HG03457 (cell line): Measurements from ENCODE around the gene MCEE.
A peak's percentile ranks its signal among the peaks of the same experiment; 100 is the strongest.
"Not testable (repeated sequence)": the region's sequence is repeated elsewhere in the genome, so short reads cannot be mapped to it uniquely, and the experiment has no call there.

Experiments
- ATAC-seq: cut with Tn5 transposase; IDR thresholded peaks from one replicate; pipeline ENCODE4 v1.9.1; 2021; ENCODE audit warnings: moderate number of reproducible peaks; ENCODE audit not compliant: unreplicated experiment

The MCEE gene

GRCh38 chr2:71083752-71084312, 46.2 kb downstream of the MCEE start:
- not testable (repeated sequence) for ATAC-seq

GRCh38 chr2:71083297-71083696, 46.7 kb downstream of the MCEE start:
- ATAC-seq = not testable (repeated sequence)

- no peak for ATAC-seq
These were observed 47.4 kb downstream of the MCEE start for GRCh38 chr2:71082402-71083252.

DNA sequence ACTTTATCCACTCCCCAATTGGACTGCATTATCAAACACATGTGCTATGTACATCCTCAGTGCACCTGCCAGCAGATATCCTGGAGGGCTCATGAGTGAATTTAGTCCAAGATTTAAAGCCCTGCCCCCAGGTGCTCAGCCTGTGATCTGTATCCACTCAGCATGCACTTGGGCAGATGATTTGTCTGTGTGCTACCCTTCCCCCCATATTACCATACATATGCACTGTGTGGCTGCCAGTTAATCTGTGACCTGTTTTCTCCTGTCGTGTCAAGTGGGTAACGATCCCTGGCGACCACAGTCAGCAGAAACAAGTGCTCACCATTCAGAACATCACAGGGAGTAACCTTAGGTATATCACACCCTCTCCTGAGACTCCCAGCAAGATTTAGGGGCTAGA, 51.4 kb downstream of the MCEE start:
- no peak for ATAC-seq

DNA sequence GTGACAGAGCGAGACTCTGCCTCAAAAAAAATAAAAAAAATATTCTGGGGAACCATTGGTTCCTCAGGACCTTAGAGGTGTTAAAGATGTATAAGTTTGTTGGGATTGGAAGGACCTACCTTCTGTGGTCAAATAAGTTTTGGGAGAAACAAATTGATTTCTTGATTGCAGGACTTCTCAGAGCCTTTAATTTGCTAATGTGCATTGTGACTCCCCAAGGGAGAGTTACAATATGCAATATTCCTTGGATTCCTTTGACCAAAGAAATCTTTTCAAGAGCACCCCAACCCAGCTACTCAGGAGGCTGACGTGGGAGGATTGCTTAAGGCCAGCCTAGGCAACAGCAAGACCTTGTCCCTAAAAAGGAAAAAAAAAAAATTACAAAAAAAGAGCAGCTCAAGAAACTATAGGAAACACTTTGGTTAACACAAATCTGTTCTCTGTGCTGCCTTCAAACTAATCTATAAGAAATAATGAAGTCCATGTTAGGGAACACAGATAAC, 55.1 kb downstream of the MCEE start:
- no peak for ATAC-seq

DNA sequence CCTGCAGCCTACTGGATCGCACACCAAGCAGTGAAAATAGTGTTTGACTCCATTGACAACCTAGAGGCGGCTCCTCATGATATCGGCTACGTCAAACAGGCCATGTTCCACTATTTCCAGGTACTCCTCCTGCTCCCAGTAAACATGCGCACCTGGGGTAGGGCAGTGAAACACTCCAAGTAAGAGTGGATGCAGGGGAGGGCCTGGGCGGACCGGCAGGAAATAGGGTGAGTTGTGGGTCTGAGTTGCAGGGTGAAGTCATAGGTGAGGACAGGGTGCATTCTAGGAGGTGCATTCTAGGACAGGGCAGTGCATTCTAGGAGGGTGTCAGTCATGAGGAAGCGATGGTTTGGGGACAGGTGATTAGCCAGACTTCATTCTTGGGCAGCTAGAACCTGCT, 56.6 kb downstream of the MCEE start:
- no peak for ATAC-seq

- ATAC-seq = no peak
These were observed 57.5 kb downstream of the MCEE start for GRCh38 chr2:71072492-71072891.

DNA sequence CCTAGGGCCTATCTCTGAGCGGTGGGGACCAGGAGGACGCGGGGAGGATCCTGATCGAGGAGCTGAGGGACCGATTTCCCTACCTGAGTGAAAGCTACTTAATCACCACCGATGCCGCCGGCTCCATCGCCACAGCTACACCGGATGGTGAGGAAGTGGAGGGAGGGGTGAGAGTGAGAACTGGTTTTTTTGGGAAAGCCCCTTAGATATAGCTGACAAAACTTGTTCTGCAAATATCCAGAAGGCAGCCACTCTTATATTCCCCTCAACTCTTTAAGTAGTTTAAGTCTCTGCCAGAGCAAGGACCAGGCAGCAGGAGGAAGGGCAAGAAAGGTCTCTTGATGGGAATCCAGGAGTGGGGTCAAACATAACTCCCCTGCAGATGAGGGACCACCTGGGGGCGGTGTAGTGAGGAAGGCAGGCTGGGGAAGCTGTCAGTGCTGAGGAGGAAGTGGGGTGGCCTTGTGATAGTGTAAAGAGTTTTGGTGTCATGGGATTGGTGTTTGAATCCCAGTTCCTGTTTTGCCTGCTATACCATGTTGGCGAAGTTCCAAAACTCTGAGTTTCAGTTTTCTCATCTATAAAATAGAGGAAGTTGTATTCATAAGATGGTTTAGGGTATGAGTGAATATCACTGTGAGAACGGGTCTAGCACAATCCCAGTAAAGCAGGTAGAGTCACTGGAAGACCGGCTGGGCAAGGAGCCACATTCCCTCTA, 58.2 kb downstream of the MCEE start:
- ATAC-seq = peak; percentile 30

DNA sequence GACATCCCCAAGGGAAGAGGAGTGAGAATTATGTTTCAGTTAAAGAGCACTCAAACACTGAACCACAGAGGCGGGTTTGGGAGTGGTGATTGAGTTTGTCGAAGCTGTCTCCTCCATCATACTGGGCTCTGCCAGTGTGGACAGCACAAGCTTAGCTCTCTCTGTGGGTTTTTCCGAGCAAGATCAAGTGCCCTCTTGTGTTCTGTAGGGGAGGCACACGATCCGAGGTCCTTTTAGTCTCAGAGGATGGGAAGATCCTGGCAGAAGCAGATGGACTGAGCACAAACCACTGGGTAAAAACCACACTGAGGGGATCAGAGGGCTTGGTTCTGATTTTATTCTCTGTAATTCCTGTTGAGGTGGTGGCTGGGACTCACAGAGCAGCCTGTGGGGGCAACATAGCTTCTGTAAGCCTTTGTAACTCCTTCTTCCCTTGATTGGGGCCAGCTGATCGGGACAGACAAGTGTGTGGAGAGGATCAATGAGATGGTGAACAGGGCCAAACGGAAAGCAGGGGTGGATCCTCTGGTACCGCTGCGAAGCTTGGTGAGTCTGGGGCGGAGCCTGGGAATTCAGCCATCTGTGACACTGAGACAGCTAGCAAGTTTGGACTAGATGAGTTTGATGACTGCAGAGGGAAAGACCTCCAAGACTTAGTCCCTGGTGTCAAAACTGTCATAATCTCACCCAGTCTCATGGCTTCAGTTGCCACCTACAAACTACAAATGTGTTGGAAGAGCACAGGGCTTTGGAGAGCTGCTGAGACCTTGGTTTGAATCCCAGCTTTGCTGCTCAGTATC, 59.5 kb downstream of the MCEE start:
- no peak for ATAC-seq

- ATAC-seq = no peak
These were observed 60.7 kb downstream of the MCEE start for GRCh38 chr2:71069376-71069775.

GRCh38 chr2:71068218-71069035, 61.6 kb downstream of the MCEE start, which contains the start of gene NAGK:
NAGK (plus strand) TSS chr2:71068648; CDS start chr2:71068684, 36 bp downstream.
- ATAC-seq = peak; percentile 42

DNA sequence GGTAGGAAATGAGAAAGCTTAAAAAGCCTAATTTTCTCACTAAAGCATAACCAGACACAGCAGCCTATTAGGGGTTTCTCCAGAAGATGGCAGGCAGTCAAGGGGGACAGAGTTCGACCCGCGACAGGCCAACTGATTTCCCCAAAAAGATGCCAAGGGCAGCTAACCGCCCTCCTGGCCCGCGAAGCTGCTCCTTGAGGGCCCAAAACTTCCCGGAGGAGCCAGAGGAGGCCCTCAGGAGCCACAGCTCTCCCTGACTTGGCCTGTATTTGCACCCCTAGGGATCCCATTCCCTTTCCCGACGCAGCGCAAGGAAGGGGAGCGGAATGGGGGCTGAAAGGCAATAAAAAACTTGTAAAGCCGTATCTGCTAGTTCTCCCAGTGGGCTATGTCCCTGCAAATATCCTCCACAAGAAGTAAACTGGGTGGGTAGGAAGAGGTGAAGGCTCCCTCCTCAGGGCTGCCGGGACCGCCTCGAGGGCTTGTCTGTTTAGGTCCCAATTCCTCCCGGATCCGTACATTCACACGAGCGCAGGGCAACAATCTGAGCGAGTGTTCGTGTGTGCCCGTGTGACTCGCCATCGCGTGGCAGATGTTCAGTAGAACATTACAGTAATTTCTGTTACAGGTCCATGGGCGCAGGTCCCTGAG, 62.3 kb downstream of the MCEE start:
- no peak for ATAC-seq

- ATAC-seq = no peak
These were observed 63.2 kb downstream of the MCEE start for GRCh38 chr2:71066856-71067255.

DNA sequence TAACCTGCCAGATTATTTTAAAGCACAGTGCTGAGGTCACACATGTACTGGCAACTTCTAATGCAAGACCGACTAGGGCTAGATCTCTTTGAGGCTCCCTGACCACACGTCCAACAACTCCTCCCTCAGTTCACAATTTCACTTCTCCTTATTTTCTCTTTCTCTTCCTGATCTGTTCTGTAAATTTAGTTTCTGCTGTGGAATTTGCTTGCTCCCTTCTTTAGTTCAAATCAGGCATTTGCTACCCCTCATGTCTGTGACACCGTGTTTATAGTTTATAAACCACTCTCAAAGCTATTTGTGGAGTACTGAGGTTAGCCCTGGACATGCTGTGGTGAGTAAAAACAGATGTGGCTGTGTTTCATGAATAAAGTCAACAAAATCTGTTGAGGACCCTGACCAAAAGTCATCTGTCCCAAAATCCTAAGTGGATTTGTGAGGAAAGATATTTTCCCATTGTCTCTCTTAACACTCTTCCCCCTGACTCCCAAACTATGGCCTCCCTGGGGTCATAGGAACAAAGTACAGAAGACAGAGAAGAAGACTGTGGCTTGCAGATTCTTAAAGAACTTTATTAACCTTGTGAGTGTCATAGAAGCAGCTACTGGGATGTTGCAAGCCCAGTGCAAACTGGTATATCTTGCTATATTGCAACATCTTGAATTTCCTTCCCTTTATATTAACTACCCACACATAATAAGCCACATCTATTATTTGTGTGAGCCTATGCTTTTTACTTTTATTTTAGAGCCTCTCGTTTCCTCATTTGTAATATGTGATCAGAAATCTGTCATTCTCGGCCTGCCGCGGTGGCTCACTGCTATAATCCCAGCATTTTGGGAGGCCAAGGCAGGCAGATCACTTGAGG, 65.0 kb downstream of the MCEE start:
- ATAC-seq = peak; percentile 26

GRCh38 chr2:71064110-71064611, 65.9 kb downstream of the MCEE start:
- no peak for ATAC-seq

- ATAC-seq = no peak
These were observed 66.8 kb downstream of the MCEE start for GRCh38 chr2:71063216-71063615.

GRCh38 chr2:71060871-71061270, 69.2 kb downstream of the MCEE start:
- no peak for ATAC-seq

- no peak for ATAC-seq
These were observed 69.8 kb downstream of the MCEE start for GRCh38 chr2:71060211-71060610.
